Heart right ventricle (tissue), 16 donors: ENCODE measurements around the gene KIAA1671. TPM values are rescaled to one million over a fixed set of nuclear protein-coding genes. Genes with fewer than 3 reads are reported as not detected.
A peak's percentile ranks its signal among the peaks of the same experiment; 100 is the strongest.

Experiments
- ATAC-seq, 8 donors: fragments of 200-7000 bp; cut with Tn5 transposase; one replicate each; pipeline ENCODE4 v1.9.1; 2020; ENCODE audit warnings: mild to moderate bottlenecking in 8 of 8, moderate library complexity in 8 of 8, moderate number of reproducible peaks in 1 of 8
- DNase-seq, 2 donors: peaks; one replicate each; pipeline ENCODE4 v3.0.0-alpha.2; 2020
- H3K27ac ChIP-seq, 10 donors: fragments of 200-600 bp; sonication (generic) in 2 of 10; one replicate each; pipeline versions ENCODE4 v1.5.0 to v1.8.0; 2020 to 2022; ENCODE audit warnings: mild to moderate bottlenecking in 3 of 10
- H3K27me3 ChIP-seq, 7 donors: fragments of 200-600 bp; one replicate each; pipeline ENCODE4 v1.8.0; 2021 to 2022; ENCODE audit warnings: mild to moderate bottlenecking in 2 of 7
- H3K36me3 ChIP-seq, 9 donors: fragments of 200-600 bp; sonication (generic) in 1 of 9; one replicate each; pipeline versions ENCODE4 v1.5.0 to v1.8.0; 2020 to 2022; ENCODE audit warnings: mild to moderate bottlenecking in 2 of 9
- H3K4me1 ChIP-seq, 9 donors: fragments of 200-600 bp; sonication (generic) in 1 of 9; one replicate each; pipeline versions ENCODE4 v1.5.0 to v1.8.0; 2020 to 2022; ENCODE audit warnings: mild to moderate bottlenecking in 4 of 9
- H3K4me3 ChIP-seq, 10 donors: fragments of 200-600 bp; sonication (generic) in 2 of 10; one replicate each; pipeline versions ENCODE4 v1.5.0 to v1.8.0; 2020 to 2022; ENCODE audit warnings: mild to moderate bottlenecking in 7 of 10, moderate library complexity in 2 of 10
- H3K9me3 ChIP-seq, 11 donors: fragments of 200-600 bp in 10 of 11; sonication (generic) in 2 of 11; one replicate each; pipeline versions ENCODE4 v1.5.0 to v1.8.0; 2013 to 2022; ENCODE audit warnings: mild to moderate bottlenecking in 2 of 11, control low read depth in 1 of 11, moderate library complexity in 1 of 11
- CTCF ChIP-seq, 9 donors: fragments of 200-600 bp; sonication (generic) in 2 of 9; IDR thresholded peaks; one replicate each; pipeline versions ENCODE4 v1.5.0 to v1.8.0; 2021 to 2022; ENCODE audit warnings: antibody characterized with exemption in 9 of 9, mild to moderate bottlenecking in 5 of 9, moderate library complexity in 1 of 9
- WGBS, 2 donors: extraction: QIAGEN DNeasy Blood & Tissue Kit; methylation state at CpG; one replicate each; pipeline ENCODE4 v1.1.7; 2013; ENCODE audit warnings: inconsistent platforms in 1 of 2; 5-methylcytosine and 5-hydroxymethylcytosine counted together
- intact Hi-C, 10 donors: fragments of 100-400 bp; cut with DNase I; formaldehyde crosslinking; loops; one replicate each; pipeline versions ENCODE4 v1.11.1 to v1.14.2; 2022
- polyA plus RNA-seq, 2 donors: library from polyadenylated mRNA; stranded (reverse); fragments of 200-250 nt; gene quantifications; one replicate each; pipeline ENCODE4 v1.2.3, GENCODE V29; 2013
- total RNA-seq, 10 donors: library from RNA; stranded (reverse); fragmentation: NEBNext Ultra II Directional in 3 of 10; extraction: Animal tissue kit (Norgen Biotek cat#: 25700) in 3 of 10; gene quantifications; one replicate each; pipeline versions ENCODE4 v1.2.1 to v1.2.4, GENCODE V29; 2021 to 2023
- donor health status: Arrhythmogenic right ventricular cardiomyopathy.
- donor health status: ischemic (EF 13 %, LVEDD 7.1; RV severe dilation, severe dysfunction).
- donor health status: healthy with polysubstance abuse.
- donor health status: DM: no; HTN: yes; CAD: no.
- donor health status: DM: no; HTN: no; CAD: no.
- donor health status: ischemic (EF 25% LVEDD 6.9; RV normal size, moderate dysfunction).
- donor health status: ischemic (EF 25% LVEDD 5.7; RV mildly dilated, moderate dysfunction).
- donor health status: healthy.
- donor health status: DM: yes; HTN: yes; CAD: no.
- donor health status: Ischemic cardiomyopathy.
- donor health status: ischemic (EF 35%, LVEDD 5.7; RV mildly dilated, moderate dysfunction).
- donor health status: nonischemic (EF 11% LVEDD 7.7; RV severe dilation, severe dysfunction).
- donor health status: DM: yes; HTN: yes; CAD: no.
- donor health status: PGD.
- donor health status: ischemic (EF 29% LVEDD 5.4; RV normal size, mild dysfunction).
- donor health status: nonischemic (EF 23%, LVEDD 6.1; RV moderate dilation, normal function).

The KIAA1671 gene
- total and polyA plus RNA-seq, 12 donors: 2.9 to 26.2 (median 13.7) TPM

GRCh38 chr22:24925586-24926427 lies 26.7 kb upstream of the KIAA1671 start:
- intact Hi-C loops: no loop called here
- TF ChIP-seq CTCF (IDR thresholded peaks at IDR 0.05): no peak
- H3K27ac ChIP-seq: peak overlapping the region in 2 of 10 donors; percentile 12 to 44

DNA sequence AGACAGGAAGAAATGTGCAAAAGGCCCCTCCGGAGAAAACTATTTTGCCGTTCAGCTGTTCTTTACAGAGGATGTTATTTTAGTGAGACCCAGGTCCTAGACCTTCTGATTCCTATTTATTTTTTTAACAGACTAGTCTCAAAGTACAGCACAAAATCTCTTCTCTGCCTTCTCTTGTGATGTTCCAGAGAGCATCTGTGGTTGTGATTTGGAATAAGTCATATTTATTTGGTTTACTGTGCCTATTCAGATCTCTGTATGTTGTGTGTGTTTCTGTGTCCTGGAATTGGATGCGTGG lies 26.1 kb upstream of the KIAA1671 start:
- Histone ChIP-seq H3K27me3 (no peaks in the 10 kb centered on the region), H3K4me3 (no peak overlapping the region), H3K27ac (peak overlapping the region in 1 of 10 donors; percentile 44), H3K4me1 (no peaks in the 10 kb centered on the region), H3K36me3 (peaks cover 0 to 13% (median 0%) of the 10 kb centered on the region in 9 donors), H3K9me3 (peaks cover 0 to 22% (median 0%) of the 10 kb centered on the region in 11 donors)
- no peak for DNase-seq
- WGBS, 2 donors: 39 to 53% methylated on average over 3 of the region's 3 CpGs
- intact Hi-C loops: no loop called here
- peak in 4 of 8 donors; percentile 14 to 34 (median 22) for ATAC-seq
- no peak for TF ChIP-seq CTCF (IDR thresholded peaks at IDR 0.05)

More at GRCh38 chr22:24925586-24926427, 26.7 kb upstream of the KIAA1671 start:
- Histone ChIP-seq H3K4me1 (no peaks in the 10 kb centered on the region), H3K36me3 (peaks cover 0 to 19% (median 0%) of the 10 kb centered on the region in 9 donors), H3K27me3 (no peaks in the 10 kb centered on the region), H3K4me3 (no peak overlapping the region), H3K9me3 (peaks cover 0 to 22% (median 0%) of the 10 kb centered on the region in 11 donors)
- DNase-seq: no peak
- peak in 6 of 8 donors; percentile 22 to 57 (median 54) for ATAC-seq
- WGBS, 2 donors: 48% methylated on average over 17 of the region's 17 CpGs

DNA sequence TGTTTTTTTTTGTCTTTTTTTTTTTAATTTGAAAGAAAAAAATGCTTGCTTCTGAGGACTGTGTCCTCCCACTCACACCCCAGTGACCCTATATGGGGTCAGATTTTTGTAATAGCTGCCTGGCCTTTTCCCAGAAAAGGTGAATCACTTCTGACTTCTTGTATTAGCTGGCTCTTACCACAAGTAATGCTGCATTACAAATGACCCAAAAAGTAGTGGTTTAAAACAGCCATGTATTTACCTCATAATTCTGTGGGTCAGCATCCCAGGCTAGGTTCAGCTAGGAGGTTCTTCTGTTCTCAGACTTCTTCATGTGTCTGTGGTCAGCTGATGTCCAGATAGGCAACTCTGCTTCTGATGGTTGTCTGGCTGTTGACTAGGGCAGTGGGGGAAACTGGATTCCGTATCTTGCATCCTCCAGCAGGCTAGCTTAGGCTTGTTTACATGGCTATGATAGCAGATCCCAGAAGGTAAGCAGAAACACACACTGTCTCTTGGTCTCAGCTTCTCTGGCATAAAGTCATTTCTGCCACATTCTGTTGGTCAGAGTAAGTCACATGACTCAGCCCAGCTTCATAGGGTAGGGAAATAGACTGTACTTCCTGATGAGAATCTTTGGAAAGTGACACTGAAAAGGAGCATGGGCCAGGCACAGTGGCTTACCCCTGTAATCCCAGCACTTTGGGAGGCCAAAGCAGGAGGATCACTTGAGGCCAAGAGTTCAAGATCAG lies 25.5 kb upstream of the KIAA1671 start:
- H3K4me1 ChIP-seq: no peaks in the 10 kb centered on the region
- H3K9me3 ChIP-seq: peaks cover 0 to 22% (median 0%) of the 10 kb centered on the region in 11 donors
- intact Hi-C loops: no loop called here
- H3K27ac ChIP-seq: peak overlapping the region in 1 of 10 donors; percentile 33
- WGBS, 2 donors: 98 to 100% methylated on average over 1 of the region's 1 CpG
- H3K36me3 ChIP-seq: peaks cover 0 to 13% (median 0%) of the 10 kb centered on the region in 9 donors
- no peak overlapping the region for H3K4me3 ChIP-seq
- no peak for ATAC-seq
- no peak for TF ChIP-seq CTCF (IDR thresholded peaks at IDR 0.05)
- DNase-seq: no peak
- peaks cover 0 to 4% (median 0%) of the 10 kb centered on the region in 7 donors for H3K27me3 ChIP-seq

GRCh38 chr22:24928322-24928721 lies 24.2 kb upstream of the KIAA1671 start:
- TF ChIP-seq CTCF (IDR thresholded peaks at IDR 0.05): no peak
- no peaks in the 10 kb centered on the region for H3K4me1 ChIP-seq
- no peak overlapping the region for H3K4me3 ChIP-seq
- peaks cover 0 to 9% (median 0%) of the 10 kb centered on the region in 9 donors for H3K36me3 ChIP-seq
- 91 to 92% methylated on average over 7 of the region's 7 CpGs for WGBS, 2 donors
- peaks cover 0 to 5% (median 0%) of the 10 kb centered on the region in 7 donors for H3K27me3 ChIP-seq
- intact Hi-C loops: no loop called here
- peaks cover 0 to 22% (median 0%) of the 10 kb centered on the region in 11 donors for H3K9me3 ChIP-seq
- no peak overlapping the region for H3K27ac ChIP-seq
- no peak for DNase-seq
- no peak for ATAC-seq
